ENCODE measurements around the gene PRUNE2. TPM values are rescaled to one million over a fixed set of nuclear protein-coding genes. Genes with fewer than 3 reads are reported as not detected.
A peak's percentile ranks its signal among the peaks of the same experiment; 100 is the strongest.

Gene PRUNE2
- total RNA-seq, 1 donor from 2014 or later, result 8.7 TPM

GRCh38 chr9:76651119-76651705 lies 254.7 kb downstream of the PRUNE2 start:
- TF ChIP-seq EZH2 (IDR thresholded peaks at IDR 0.05; ENCODE audit: insufficient read depth, low read length) (no peak), CTCF (IDR thresholded peaks at IDR 0.05; ENCODE audit: insufficient read depth, low read depth, low read length) (no peak)
- Mint-ChIP-seq H3K36me3 (ENCODE audit: low read depth, unreplicated experiment) (peaks cover 3% of the 10 kb centered on the region), H3K4me3 (ENCODE audit: unreplicated experiment) (no peak overlapping the region), H3K4me1 (ENCODE audit: low read depth, unreplicated experiment) (peaks cover 56% of the 10 kb centered on the region), H3K27ac (ENCODE audit: unreplicated experiment) (peak overlapping the region; percentile 35), H3K27me3 (ENCODE audit: low read depth, unreplicated experiment) (no peaks in the 10 kb centered on the region), H3K9me3 (ENCODE audit: unreplicated experiment) (no peaks in the 10 kb centered on the region)
- H3K9me3 ChIP-seq (ENCODE audit: insufficient read depth, low read depth, low read length), result no peaks in the 10 kb centered on the region
- no peak overlapping the region for H3K27ac ChIP-seq (ENCODE audit: low read depth, low read length)
- no peak overlapping the region for H3K9ac ChIP-seq (ENCODE audit: low read length)
- no peaks in the 10 kb centered on the region for H3K27me3 ChIP-seq (ENCODE audit: insufficient read depth, low read length)
- no peak overlapping the region for H2AFZ ChIP-seq (ENCODE audit: low read depth, low read length)
- H3K4me3 ChIP-seq (ENCODE audit: insufficient read depth, low read depth, low read length), result no peak overlapping the region
- FAIRE-seq (no peak), DNase-seq (ENCODE audit: low read depth) (no peak)
- no peaks in the 10 kb centered on the region for H4K20me1 ChIP-seq (ENCODE audit: insufficient read depth, low read length)
- no peaks in the 10 kb centered on the region for H3K36me3 ChIP-seq (ENCODE audit: insufficient read depth, low read length)
- peaks cover 28% of the 10 kb centered on the region for H3K4me1 ChIP-seq (ENCODE audit: insufficient read depth, low read length)
- H3K79me2 ChIP-seq (ENCODE audit: insufficient read depth, low read length), result no peaks in the 10 kb centered on the region
- no peak overlapping the region for H3K4me2 ChIP-seq (ENCODE audit: low read length)

- Mint-ChIP-seq H3K4me1 (ENCODE audit: low read depth, unreplicated experiment) (peaks cover 51% of the 10 kb centered on the region), H3K36me3 (ENCODE audit: low read depth, unreplicated experiment) (peaks cover 3% of the 10 kb centered on the region), H3K27me3 (ENCODE audit: low read depth, unreplicated experiment) (no peaks in the 10 kb centered on the region), H3K4me3 (ENCODE audit: unreplicated experiment) (peak overlapping the region; percentile 64), H3K27ac (ENCODE audit: unreplicated experiment) (peak overlapping the region; percentile 35), H3K9me3 (ENCODE audit: unreplicated experiment) (no peaks in the 10 kb centered on the region)
- Histone ChIP-seq H3K4me3 (ENCODE audit: insufficient read depth, low read depth, low read length) (no peak overlapping the region), H2AFZ (ENCODE audit: low read depth, low read length) (no peak overlapping the region), H3K4me2 (ENCODE audit: low read length) (peak overlapping the region; percentile 21), H3K9me3 (ENCODE audit: insufficient read depth, low read depth, low read length) (no peaks in the 10 kb centered on the region), H3K27me3 (ENCODE audit: insufficient read depth, low read length) (no peaks in the 10 kb centered on the region), H3K27ac (ENCODE audit: low read depth, low read length) (no peak overlapping the region), H3K4me1 (ENCODE audit: insufficient read depth, low read length) (peaks cover 28% of the 10 kb centered on the region), H4K20me1 (ENCODE audit: insufficient read depth, low read length) (no peaks in the 10 kb centered on the region), H3K79me2 (ENCODE audit: insufficient read depth, low read length) (no peaks in the 10 kb centered on the region), H3K36me3 (ENCODE audit: insufficient read depth, low read length) (no peaks in the 10 kb centered on the region), H3K9ac (ENCODE audit: low read length) (no peak overlapping the region)
- no peak for DNase-seq (ENCODE audit: low read depth)
- FAIRE-seq, result no peak
- TF ChIP-seq EZH2 (IDR thresholded peaks at IDR 0.05; ENCODE audit: insufficient read depth, low read length) (no peak), CTCF (IDR thresholded peaks at IDR 0.05; ENCODE audit: insufficient read depth, low read depth, low read length) (no peak)
These were observed 255.2 kb downstream of the PRUNE2 start for GRCh38 chr9:76650692-76651091.

GRCh38 chr9:76649894-76650293 lies 256.0 kb downstream of the PRUNE2 start:
- Histone ChIP-seq H3K4me3 (ENCODE audit: insufficient read depth, low read depth, low read length) (no peak overlapping the region), H3K4me1 (ENCODE audit: insufficient read depth, low read length) (peaks cover 21% of the 10 kb centered on the region), H3K27me3 (ENCODE audit: insufficient read depth, low read length) (no peaks in the 10 kb centered on the region), H3K79me2 (ENCODE audit: insufficient read depth, low read length) (no peaks in the 10 kb centered on the region), H4K20me1 (ENCODE audit: insufficient read depth, low read length) (no peaks in the 10 kb centered on the region), H3K4me2 (ENCODE audit: low read length) (no peak overlapping the region), H3K27ac (ENCODE audit: low read depth, low read length) (no peak overlapping the region), H3K9me3 (ENCODE audit: insufficient read depth, low read depth, low read length) (no peaks in the 10 kb centered on the region), H2AFZ (ENCODE audit: low read depth, low read length) (no peak overlapping the region), H3K36me3 (ENCODE audit: insufficient read depth, low read length) (no peaks in the 10 kb centered on the region), H3K9ac (ENCODE audit: low read length) (no peak overlapping the region)
- TF ChIP-seq EZH2 (IDR thresholded peaks at IDR 0.05; ENCODE audit: insufficient read depth, low read length) (no peak), CTCF (IDR thresholded peaks at IDR 0.05; ENCODE audit: insufficient read depth, low read depth, low read length) (no peak)
- peaks cover 44% of the 10 kb centered on the region for H3K4me1 Mint-ChIP-seq (ENCODE audit: low read depth, unreplicated experiment)
- peaks cover 3% of the 10 kb centered on the region for H3K36me3 Mint-ChIP-seq (ENCODE audit: low read depth, unreplicated experiment)
- H3K9me3 Mint-ChIP-seq (ENCODE audit: unreplicated experiment), result no peaks in the 10 kb centered on the region
- H3K4me3 Mint-ChIP-seq (ENCODE audit: unreplicated experiment), result no peak overlapping the region
- no peak for DNase-seq (ENCODE audit: low read depth)
- no peak for FAIRE-seq
- no peaks in the 10 kb centered on the region for H3K27me3 Mint-ChIP-seq (ENCODE audit: low read depth, unreplicated experiment)
- H3K27ac Mint-ChIP-seq (ENCODE audit: unreplicated experiment), result no peak overlapping the region
